GM12875 (cell line): Measurements from ENCODE around the gene IGF2.

Source experiments
- H3K4me3 ChIP-seq: one replicate; pipeline ENCODE4 v1.5.1; 2011; ENCODE audit warnings: low read depth, low read length, control low read depth
- TF ChIP-seq, protein P1 (sequence below): IDR thresholded peaks from 2 replicates; pipeline ENCODE4 v1.5.1; 2011; ENCODE audit warnings: low read depth, mild to moderate bottlenecking, control low read depth, inconsistent platforms, low read length, moderate library complexity, borderline replicate concordance; ENCODE audit not compliant: insufficient read depth

Gene IGF2

DNA sequence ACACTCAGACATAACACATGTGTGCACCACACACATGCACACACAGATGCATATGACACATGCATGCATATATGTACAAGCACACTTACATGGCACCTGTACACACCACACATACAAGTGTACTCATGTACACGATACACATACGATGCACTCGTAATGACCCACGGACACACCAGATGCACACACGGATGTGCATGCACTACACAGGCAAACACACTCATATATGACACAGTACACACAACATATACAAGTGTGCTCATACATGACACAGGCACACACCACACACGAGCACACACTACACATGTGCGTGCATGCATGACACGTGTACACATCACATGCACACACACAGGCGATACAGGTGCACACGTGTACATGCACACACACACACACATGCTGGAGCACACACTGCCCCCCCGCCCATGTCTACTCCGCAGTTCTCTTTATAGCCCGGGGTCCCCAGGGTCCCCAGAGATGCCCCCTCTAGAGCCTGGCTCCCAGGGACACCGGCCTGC, 37.3 kb upstream of the IGF2 start:
- no peak overlapping the region for H3K4me3 ChIP-seq
- TF ChIP-seq, protein P1, sequence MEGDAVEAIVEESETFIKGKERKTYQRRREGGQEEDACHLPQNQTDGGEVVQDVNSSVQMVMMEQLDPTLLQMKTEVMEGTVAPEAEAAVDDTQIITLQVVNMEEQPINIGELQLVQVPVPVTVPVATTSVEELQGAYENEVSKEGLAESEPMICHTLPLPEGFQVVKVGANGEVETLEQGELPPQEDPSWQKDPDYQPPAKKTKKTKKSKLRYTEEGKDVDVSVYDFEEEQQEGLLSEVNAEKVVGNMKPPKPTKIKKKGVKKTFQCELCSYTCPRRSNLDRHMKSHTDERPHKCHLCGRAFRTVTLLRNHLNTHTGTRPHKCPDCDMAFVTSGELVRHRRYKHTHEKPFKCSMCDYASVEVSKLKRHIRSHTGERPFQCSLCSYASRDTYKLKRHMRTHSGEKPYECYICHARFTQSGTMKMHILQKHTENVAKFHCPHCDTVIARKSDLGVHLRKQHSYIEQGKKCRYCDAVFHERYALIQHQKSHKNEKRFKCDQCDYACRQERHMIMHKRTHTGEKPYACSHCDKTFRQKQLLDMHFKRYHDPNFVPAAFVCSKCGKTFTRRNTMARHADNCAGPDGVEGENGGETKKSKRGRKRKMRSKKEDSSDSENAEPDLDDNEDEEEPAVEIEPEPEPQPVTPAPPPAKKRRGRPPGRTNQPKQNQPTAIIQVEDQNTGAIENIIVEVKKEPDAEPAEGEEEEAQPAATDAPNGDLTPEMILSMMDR = no peak

DNA sequence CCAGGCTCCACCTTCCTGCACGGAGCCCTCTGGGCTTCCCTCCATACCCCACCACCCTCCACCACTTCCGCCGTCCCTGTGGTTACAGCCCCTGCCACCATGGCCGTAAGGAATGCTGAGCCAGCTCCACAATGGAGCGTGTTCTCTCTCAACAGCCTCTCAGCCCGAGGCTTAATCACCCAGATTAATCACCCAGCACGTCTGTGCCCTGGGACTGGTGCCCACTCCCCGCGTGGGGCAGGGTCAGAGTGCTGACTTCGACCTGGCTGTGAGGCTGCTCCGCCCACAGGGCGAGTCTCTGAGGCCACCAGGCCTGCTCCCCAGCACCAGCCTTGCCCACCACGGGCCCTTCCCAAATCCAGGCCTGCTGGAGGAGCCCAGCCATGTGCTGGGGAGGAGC, 36.5 kb upstream of the IGF2 start:
- TF ChIP-seq, protein P1 = no peak
- H3K4me3 ChIP-seq = no peak overlapping the region

DNA sequence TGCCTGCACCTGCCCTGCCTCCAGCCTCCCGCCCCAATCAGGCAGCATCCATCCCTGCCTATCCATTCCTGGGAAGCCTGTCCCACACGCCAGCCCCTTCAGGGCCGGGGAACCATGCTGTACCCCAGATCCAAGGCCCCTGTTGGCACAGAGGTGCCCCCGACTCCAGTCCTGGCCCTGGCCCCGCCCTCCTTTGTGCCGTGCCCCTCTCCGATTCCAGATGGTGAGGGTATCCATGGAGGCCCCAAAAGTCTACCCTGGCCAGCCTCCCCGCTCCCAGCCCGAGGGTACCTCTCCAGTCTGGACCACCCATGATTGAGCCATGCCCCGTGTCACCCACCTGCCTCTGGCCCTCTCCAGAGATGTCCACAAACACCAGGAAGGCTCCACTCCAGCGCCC, 35.2 kb upstream of the IGF2 start:
- TF ChIP-seq, protein P1 = no peak

DNA sequence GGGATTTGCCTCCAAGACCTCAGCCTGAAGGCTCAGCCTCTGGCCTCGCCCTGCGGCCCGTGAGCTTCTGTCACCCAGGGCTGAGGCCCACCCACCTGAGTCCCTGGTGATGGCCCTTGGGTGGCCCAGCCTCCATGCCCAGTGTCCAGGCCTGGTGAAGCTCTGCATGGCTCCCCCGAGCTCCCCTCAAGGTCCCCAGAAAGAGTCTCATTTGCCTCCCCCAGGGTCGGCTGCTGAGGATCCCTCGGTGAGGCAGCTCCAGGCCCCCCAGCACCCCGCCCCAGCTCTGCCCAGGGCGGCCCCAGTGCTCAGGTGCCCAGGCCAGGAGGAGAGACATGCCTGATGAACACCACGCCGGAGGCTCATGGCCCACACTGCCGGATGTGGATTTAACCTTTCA, 34.6 kb upstream of the IGF2 start:
- TF ChIP-seq, protein P1 = no peak
- H3K4me3 ChIP-seq = no peak overlapping the region

More for the DNA sequence above, 35.2 kb upstream of the IGF2 start:
- H3K4me3 ChIP-seq = no peak overlapping the region

DNA sequence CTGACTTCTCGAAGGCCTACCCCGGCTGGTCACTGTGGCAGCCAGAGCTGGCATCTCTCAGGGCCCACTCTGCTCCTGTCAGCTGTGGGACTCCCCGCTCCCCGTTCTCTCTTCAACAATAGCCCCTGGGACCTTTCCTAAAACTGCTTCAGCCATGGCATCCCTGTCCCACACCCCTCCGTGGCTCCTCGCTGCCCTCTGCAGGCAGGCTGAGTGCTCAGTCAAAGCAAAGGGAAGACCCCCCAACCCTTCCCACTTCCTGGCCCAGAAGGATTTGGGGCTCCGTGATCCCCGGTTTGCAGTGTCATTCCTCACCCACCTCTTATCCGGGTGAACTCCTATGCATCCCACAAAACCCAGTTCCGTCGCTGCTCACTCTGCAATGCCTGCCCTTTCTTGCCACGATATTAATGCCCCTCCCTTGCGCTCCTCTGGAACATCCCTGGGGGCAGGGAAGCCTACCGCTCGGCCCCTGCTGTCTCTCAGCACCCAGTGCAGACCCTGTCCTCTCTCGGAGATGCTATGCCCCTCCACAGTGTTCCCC, 34.0 kb upstream of the IGF2 start:
- no peak overlapping the region for H3K4me3 ChIP-seq
- TF ChIP-seq, protein P1 = peak; percentile 34; the same call in 1 of the 2 replicates

DNA sequence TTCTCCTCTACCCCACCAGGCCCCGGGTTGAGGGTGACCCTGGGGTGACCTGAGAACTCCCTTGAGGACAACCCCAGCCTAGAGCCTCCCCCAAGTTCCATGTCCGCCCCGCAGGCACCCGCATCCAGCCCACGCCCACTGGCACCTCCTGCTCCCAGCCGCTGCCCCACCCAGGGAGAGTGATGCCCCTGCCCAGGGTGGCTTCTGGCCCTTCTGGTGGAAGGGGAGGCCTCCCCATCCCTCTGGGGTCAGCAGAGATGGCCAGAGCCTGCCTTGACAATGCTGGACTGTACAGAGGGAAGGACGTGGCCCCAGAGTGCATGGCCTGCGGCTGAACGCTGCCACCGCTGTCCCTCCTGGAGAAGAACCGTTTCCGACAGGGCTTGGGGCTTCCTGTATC, 33.5 kb upstream of the IGF2 start:
- TF ChIP-seq, protein P1 = no peak
- H3K4me3 ChIP-seq = no peak overlapping the region

DNA sequence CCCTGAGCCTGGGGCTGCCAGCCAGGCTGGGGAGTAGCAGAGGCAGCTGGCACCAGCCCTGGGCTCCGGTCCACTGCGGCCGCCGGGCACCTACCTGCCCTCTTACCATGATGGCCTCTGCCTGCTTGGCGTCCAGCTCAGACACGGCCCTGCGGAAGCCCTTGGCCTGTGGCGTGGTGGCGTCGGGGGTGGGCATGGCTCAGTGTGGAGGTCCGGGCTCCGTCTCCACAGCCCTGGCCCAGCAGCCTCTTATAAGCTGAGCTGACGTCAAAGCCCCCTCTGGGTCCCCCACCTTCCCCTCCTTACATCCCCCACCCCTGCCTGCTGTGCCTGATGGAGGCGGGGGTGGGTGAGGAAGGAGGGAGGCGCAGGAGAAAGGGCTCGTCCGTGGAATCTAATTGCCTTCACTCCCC, 32.4 kb upstream of the IGF2 start, which contains the start of gene TH:
TSS of gene TH (minus strand) at position 225 of the 413 bp plus-strand sequence. CDS start at position 196, 29 bp downstream.
- TF ChIP-seq, protein P1 = no peak
- no peak within 1 kb of the TSS for H3K4me3 ChIP-seq
